ENCODE measurements around the gene JAK2. TPM values are rescaled to one million over a fixed set of nuclear protein-coding genes. Genes with fewer than 3 reads are reported as not detected.

Gene JAK2
- total RNA-seq, 4 donors from 2014 or later = 19.6 to 50.4 (median 30.1) TPM

DNA sequence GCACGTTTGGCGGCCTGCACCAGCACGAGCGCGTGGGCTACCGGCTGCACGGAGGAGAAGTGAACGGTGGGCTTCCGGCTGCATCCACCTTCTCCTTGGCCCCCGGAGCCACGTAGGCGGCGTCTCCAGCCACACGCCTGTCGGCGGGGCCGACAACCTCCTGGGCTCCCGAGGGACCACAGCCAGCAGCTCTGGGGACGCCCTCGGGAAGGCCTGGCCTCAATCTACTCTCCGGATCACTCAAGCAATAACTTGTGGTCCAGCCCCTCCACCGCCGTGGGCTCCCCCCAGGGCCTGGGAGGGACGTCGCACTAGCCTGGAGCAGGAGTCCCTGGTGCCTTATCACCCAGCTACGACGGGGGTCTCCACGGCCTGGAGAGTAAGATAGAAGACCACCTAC, 126.6 kb downstream of the JAK2 start:
- ATAC-seq (ENCODE audit: low FRiP score) (no peak), DNase-seq (ENCODE audit: low spot score) (no peak)

DNA sequence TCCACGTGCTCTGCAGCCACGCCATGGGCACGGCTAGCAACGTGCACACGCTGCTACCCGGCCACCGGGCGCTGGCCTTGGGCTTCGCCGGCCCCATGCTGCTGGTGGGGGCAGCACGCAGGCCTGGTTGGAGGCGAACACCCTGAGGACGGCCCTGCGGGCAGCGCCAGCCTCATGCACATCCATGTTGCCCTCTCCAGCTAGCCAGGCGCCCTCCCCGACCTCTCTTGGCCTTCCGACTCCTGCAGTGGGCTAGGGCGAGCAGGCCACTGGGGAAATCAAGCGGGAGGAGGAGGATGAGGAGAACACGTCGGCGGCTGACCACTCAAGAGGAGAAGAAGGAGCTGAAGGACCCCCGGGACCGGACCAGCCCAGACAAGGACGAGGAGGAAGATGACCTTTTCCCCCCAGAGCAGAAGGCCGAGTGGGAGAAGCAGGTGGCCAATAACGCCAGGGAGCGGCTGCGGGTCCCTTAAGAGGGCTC, 127.1 kb downstream of the JAK2 start:
- DNase-seq (ENCODE audit: low spot score) (no peak), ATAC-seq (ENCODE audit: low FRiP score) (no peak)
- TF ChIP-seq, protein P1, sequence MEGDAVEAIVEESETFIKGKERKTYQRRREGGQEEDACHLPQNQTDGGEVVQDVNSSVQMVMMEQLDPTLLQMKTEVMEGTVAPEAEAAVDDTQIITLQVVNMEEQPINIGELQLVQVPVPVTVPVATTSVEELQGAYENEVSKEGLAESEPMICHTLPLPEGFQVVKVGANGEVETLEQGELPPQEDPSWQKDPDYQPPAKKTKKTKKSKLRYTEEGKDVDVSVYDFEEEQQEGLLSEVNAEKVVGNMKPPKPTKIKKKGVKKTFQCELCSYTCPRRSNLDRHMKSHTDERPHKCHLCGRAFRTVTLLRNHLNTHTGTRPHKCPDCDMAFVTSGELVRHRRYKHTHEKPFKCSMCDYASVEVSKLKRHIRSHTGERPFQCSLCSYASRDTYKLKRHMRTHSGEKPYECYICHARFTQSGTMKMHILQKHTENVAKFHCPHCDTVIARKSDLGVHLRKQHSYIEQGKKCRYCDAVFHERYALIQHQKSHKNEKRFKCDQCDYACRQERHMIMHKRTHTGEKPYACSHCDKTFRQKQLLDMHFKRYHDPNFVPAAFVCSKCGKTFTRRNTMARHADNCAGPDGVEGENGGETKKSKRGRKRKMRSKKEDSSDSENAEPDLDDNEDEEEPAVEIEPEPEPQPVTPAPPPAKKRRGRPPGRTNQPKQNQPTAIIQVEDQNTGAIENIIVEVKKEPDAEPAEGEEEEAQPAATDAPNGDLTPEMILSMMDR (IDR thresholded peaks at IDR 0.05) = no peak

More for the DNA sequence above, 126.6 kb downstream of the JAK2 start:
- TF ChIP-seq, protein P1 (IDR thresholded peaks at IDR 0.05) = no peak

DNA sequence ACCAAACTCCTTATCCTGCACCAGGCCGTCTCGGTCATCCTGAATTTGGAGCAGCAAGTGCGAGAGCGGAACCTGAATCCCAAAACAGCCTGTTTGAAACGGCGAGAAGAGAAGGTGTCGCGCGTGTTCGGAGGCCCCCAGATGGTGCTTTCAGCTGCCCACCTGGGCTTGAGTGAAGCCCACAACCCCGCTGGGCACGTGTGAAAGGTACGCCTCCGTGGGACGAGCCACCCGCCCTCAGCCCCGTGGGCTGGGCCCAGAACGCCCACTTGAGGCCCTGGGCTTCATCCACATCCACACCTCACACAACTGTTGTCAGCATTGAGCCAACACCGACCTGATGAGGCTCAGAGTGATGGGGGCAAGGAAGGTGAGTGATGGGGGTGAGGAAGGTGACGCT, 127.6 kb downstream of the JAK2 start:
- DNase-seq (ENCODE audit: low spot score) (no peak), ATAC-seq (ENCODE audit: low FRiP score) (no peak)
- TF ChIP-seq, protein P1 (IDR thresholded peaks at IDR 0.05) = no peak

DNA sequence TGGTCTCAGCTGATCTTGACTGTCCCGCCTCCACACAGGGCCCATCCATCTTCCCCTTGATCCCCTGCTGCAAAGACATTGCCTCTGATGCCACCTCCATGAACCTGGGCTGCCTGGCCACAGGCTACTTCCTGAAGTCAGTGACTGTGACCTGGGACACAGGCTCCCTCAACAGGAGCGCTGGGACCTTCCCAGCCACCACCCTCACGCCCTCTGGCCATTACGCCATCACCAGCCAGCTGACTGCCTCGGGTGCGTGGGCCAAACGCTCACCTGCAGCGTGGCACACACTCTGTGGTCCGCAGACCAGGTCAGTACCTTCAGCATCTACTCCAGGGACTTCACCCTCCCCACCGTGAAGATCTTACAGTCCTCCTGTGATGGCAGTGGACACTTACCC, 128.5 kb downstream of the JAK2 start:
- DNase-seq (ENCODE audit: low spot score) = no peak
- TF ChIP-seq, protein P1 (IDR thresholded peaks at IDR 0.05) = no peak
- no peak for ATAC-seq (ENCODE audit: low FRiP score)

DNA sequence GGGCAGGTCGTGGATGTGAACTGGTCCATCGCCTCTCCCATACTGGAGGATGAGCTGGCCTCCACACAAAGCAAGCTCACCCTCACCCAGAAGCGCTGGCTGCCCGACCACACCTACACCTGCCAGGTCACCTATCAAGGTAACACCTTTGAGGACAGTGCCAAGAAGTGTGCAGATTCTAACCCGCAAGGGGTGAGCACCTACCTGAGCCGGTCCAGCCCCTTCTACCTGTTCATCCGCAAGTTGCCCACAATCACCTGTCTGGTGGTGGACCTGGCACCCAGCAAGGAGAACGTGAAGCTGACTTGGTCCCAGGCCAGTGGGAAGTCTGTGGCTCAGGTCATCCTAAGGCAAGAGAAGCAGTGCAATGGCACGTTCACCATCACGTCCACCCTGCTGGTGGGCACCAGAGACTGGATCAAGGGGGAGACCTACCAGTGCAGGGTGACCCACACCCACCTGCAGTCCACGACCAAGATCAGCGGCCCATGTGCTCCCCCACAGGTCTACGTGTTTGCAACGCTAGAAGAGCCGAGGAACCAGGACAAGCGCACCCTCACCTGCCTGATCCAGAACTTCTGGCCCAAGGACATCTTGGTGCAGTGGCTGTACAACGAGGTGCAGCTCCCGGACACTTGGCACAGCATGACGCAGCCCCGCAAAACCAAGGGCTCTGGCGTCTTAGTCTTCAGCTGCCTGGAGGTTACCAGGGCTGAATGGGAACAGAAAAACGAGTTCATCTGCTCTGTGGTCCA, 129.1 kb downstream of the JAK2 start:
- ATAC-seq (ENCODE audit: low FRiP score) (peak; percentile 32), DNase-seq (ENCODE audit: low spot score) (no peak)
- TF ChIP-seq, protein P1 (IDR thresholded peaks at IDR 0.05) = no peak

DNA sequence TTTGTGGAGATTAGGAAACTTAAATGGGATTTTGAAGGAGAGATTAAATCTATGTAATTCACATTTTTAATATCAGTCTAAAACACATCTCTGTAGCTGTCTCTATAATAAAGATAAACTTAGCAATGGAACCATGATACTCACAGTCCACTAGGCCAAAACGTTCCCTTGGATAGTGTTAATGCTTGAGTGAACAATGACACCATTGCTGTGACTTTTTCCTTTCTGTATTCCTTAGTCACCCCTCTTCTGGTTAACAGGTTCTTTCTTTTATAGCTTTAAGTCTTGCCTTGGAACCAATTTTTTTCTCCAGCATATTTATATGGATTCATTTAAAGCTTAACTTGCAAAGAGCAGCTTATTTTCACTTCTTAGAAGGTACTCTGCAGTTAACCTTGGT, 137.0 kb downstream of the JAK2 start:
- DNase-seq (ENCODE audit: low spot score) = no peak
- ATAC-seq (ENCODE audit: low FRiP score) = no peak
- TF ChIP-seq, protein P1 (IDR thresholded peaks at IDR 0.05) = no peak

DNA sequence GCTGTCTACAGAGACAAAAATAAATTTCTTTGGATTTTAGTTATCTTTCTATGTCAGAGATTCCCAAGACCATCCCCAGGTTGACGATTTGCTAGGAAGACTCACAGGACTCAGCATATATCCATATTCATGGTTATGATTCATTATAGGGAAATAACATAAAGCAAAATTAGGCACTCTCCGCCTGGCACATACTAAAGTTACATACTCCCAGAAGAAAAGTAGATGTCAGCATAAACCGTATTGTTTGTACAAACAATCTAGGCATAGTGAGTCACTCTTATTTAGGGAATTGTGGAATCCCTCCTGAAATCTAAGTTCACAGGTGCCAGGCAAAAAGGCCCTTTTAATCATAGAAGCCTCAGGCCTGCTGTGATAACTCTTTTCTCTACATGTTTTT, 137.4 kb downstream of the JAK2 start:
- ATAC-seq (ENCODE audit: low FRiP score) (no peak), DNase-seq (ENCODE audit: low spot score) (no peak)
- TF ChIP-seq, protein P1 (IDR thresholded peaks at IDR 0.05) = no peak
